ENCODE measurements around the gene IRF1.
"Not testable (repeated sequence)": the region's sequence is repeated elsewhere in the genome, so short reads cannot be mapped to it uniquely, and the experiment has no call there.

The IRF1 gene

GRCh38 chr5:132444841-132445639, 45.5 kb downstream of the IRF1 start:
- DNase-seq (ENCODE audit: low read depth in 3 of 3, low spot score in 1 of 3) = no peak

DNA sequence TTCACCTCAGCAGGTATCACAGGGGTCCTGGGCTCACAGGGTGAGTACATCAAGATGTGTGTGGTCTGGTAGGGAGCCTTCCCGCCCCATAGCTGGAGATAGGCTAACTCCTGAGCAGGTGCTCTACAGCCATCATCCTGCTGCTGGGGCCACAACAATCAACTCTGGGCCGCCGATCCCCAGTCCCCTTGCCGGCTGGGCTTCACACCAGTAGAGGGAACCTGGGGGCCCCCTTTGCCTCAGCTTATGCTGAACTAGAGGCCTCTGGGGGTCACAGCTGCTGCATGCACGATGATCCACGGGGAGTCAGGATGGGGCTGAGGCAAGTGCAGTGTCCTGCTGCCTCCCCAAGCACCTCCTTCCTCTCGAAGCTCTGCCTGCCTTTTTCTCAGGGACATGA, 46.5 kb downstream of the IRF1 start:
- DNase-seq (ENCODE audit: low read depth in 3 of 3, low spot score in 1 of 3) = no peak

DNA sequence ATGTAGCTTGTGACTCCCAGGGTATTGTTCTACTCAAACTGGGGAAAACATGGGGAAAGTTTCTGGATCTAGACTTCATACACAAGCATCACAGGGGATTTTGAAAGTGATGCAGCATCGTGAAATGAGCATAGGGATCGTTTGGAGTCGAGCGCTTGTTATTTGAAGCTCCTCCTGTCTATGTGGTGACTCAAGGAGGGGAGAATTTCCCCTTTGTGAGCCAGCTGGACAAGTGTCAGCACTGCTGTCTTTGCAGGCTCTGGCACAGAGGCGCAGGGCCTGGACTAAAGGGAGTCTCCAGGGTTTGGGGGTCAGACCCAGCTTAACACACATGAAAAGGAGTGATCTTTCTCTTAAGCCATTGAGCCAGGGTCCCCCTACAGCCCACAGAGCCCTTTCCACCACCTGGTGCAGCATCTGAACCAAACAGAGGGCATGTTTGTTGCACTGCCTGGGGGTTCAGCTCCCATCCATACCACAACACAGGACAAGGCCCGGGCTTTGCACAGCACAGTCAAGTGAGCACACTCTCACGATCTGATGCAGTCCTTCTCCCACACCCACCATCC, 51.0 kb downstream of the IRF1 start:
- DNase-seq (ENCODE audit: low read depth in 3 of 3, low spot score in 1 of 3) = no peak

GRCh38 chr5:132438917-132439316, 51.7 kb downstream of the IRF1 start:
- no peak for DNase-seq (ENCODE audit: low read depth in 3 of 3, low spot score in 1 of 3)

- DNase-seq (ENCODE audit: low read depth in 3 of 3, low spot score in 1 of 3) = not testable (repeated sequence)
Observed at GRCh38 chr5:132438267-132438645, 52.3 kb downstream of the IRF1 start.

- no peak for DNase-seq (ENCODE audit: low read depth in 3 of 3, low spot score in 1 of 3)
Observed at GRCh38 chr5:132437604-132438266, 52.8 kb downstream of the IRF1 start.

- DNase-seq (ENCODE audit: low read depth in 3 of 3, low spot score in 1 of 3) = no peak
Observed at GRCh38 chr5:132436936-132437335, 53.6 kb downstream of the IRF1 start.

DNA sequence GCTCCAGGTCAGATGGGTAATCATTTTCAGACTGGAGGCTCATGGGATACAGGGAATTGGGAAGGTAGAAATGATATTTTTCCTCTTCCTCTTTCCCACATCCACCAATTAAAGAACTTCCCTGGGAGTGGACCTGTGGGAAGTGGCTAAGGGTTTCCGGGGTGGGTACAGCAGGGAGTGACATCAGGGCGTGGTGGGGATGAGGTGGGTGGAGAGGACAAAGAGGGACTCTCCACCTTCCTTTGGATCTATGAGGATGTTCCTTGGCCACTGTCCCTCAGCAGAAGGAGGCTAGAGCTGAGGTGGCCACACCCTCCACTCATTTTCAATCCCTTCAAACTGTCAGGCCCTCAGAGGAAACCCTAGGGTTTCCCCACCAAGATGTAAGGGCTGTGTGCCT, 54.7 kb downstream of the IRF1 start:
- no peak for DNase-seq (ENCODE audit: low read depth in 3 of 3, low spot score in 1 of 3)

GRCh38 chr5:132435447-132435846, 55.1 kb downstream of the IRF1 start:
- DNase-seq (ENCODE audit: low read depth in 3 of 3, low spot score in 1 of 3) = no peak

GRCh38 chr5:132434416-132435286, 55.9 kb downstream of the IRF1 start:
- no peak for DNase-seq (ENCODE audit: low read depth in 3 of 3, low spot score in 1 of 3)

DNA sequence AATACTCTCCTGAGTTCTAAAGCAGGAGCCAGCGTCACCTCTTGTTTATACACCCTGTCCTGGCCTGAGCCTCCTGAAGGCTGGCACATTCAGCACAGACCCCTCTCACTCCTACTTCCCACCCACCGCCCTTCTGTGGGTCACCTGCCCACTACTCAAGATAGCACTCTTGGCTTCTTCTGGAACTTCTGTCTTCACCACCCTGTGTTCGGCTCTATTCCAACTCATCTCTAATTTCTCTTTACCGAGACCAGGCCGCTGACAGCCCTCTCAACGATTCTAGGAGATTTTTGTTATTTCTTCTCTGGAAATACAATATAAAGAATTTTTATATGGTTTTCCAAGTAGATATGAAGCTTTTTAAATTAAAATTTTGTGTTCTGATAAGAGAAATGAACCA, 57.4 kb downstream of the IRF1 start:
- no peak for DNase-seq (ENCODE audit: low read depth in 3 of 3, low spot score in 1 of 3)

DNA sequence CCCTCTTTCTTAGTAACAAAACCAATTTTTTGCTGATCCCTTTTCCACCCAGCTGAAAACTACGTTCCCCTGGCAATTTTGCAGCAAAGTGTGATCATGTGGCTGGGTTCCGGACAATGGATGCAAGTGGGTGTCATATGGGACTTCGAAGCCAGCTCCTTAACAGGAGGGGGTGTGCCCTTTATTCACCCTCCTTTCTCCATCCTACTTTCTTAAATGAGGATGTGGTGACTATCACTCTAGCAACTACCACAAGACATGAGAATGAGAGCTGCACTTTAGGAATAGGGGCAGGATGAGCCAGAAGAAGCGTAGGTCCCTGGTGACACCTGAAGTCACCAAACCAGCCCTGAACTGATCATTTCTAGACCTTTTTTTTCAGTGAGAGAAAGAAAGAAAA, 58.9 kb downstream of the IRF1 start:
- DNase-seq (ENCODE audit: low read depth in 3 of 3, low spot score in 1 of 3) = no peak

Data from stimulated activated CD4-positive, alpha-beta T cell treated with anti-CD3 and anti-CD28 coated beads, TNF-alpha, amount 100 ng/mL, for 1 hour (primary cell).